Kidney epithelial cell (primary cell): ENCODE results near the gene GAN. TPM values are rescaled to one million over a fixed set of nuclear protein-coding genes. Genes with fewer than 3 reads are reported as not detected.

Experiments
- DNase-seq: peaks from one replicate; pipeline ENCODE4 v3.0.0-alpha.2; 2010; ENCODE audit warnings: low read depth
- H3K27me3 ChIP-seq: 2 replicates; pipeline ENCODE4 v1.6.0; 2011; ENCODE audit warnings: low read length; ENCODE audit not compliant: control insufficient read depth, insufficient read depth
- H3K36me3 ChIP-seq: 2 replicates; pipeline ENCODE4 v1.5.1; 2011; ENCODE audit warnings: low read length; ENCODE audit not compliant: control insufficient read depth, insufficient read depth
- H3K4me3 ChIP-seq: 2 replicates; pipeline ENCODE4 v1.5.1; 2011; ENCODE audit warnings: low read depth, mild to moderate bottlenecking, control low read depth, low read length
- CTCF ChIP-seq: IDR thresholded peaks from 2 replicates; pipeline ENCODE4 v1.5.1; 2011; ENCODE audit warnings: mild to moderate bottlenecking, moderate library complexity, low read length, control low read depth, inconsistent platforms; ENCODE audit not compliant: insufficient read depth, poor library complexity, severe bottlenecking
- total RNA-seq: library from RNA; depleted of rRNA; stranded (reverse); fragments of >200 nt; gene quantifications from 2 replicates; pipeline ENCODE4 v1.2.3, GENCODE V29; 2015

Gene GAN
- total RNA-seq, 1 donor from 2014 or later, result 9.7 TPM

GRCh38 chr16:81347425-81347824 is 32.7 kb downstream of the GAN start:
- TF ChIP-seq CTCF, result no peak
- H3K36me3 ChIP-seq, result no peaks in the 10 kb centered on the region
- H3K4me3 ChIP-seq, result no peak overlapping the region
- no peaks in the 10 kb centered on the region for H3K27me3 ChIP-seq
- no peak for DNase-seq

- H3K4me3 ChIP-seq, result no peak overlapping the region
- no peak for DNase-seq
- no peaks in the 10 kb centered on the region for H3K36me3 ChIP-seq
- no peak for TF ChIP-seq CTCF
- H3K27me3 ChIP-seq, result no peaks in the 10 kb centered on the region
Measured at GRCh38 chr16:81349608-81350305, 35.0 kb downstream of the GAN start.

GRCh38 chr16:81350306-81350615 is 35.5 kb downstream of the GAN start:
- DNase-seq, result no peak
- no peaks in the 10 kb centered on the region for H3K36me3 ChIP-seq
- TF ChIP-seq CTCF, result no peak
- no peaks in the 10 kb centered on the region for H3K27me3 ChIP-seq
- H3K4me3 ChIP-seq, result no peak overlapping the region

GRCh38 chr16:81353895-81354294 is 39.1 kb downstream of the GAN start:
- TF ChIP-seq CTCF, result no peak
- Histone ChIP-seq H3K4me3 (no peak overlapping the region), H3K36me3 (no peaks in the 10 kb centered on the region), H3K27me3 (no peaks in the 10 kb centered on the region)
- no peak for DNase-seq

GRCh38 chr16:81357711-81358260 is 43.0 kb downstream of the GAN start:
- no peak for DNase-seq
- H3K4me3 ChIP-seq, result no peak overlapping the region
- no peaks in the 10 kb centered on the region for H3K27me3 ChIP-seq
- TF ChIP-seq CTCF, result no peak
- H3K36me3 ChIP-seq, result no peaks in the 10 kb centered on the region

GRCh38 chr16:81358860-81359259 is 44.1 kb downstream of the GAN start:
- Histone ChIP-seq H3K36me3 (no peaks in the 10 kb centered on the region), H3K27me3 (no peaks in the 10 kb centered on the region), H3K4me3 (no peak overlapping the region)
- no peak for TF ChIP-seq CTCF
- DNase-seq, result no peak
